Fibroblast of skin of left biceps (primary cell): Measurements from ENCODE around the gene NPHP4.
"Not testable (repeated sequence)": the region's sequence is repeated elsewhere in the genome, so short reads cannot be mapped to it uniquely, and the experiment has no call there.

Source experiments
- DNase-seq, 2 experiments: peaks; one replicate each; pipeline ENCODE4 v3.0.0-alpha.2; 2013; ENCODE audit warnings: low read depth in 2 of 2

Gene NPHP4

GRCh38 chr1:5857011-5857410, 135.2 kb downstream of the NPHP4 start:
- DNase-seq: no peak

GRCh38 chr1:5856246-5856815, 135.9 kb downstream of the NPHP4 start:
- no peak for DNase-seq

- no peak for DNase-seq
Observed at GRCh38 chr1:5855196-5855897, 136.9 kb downstream of the NPHP4 start.

- DNase-seq: no peak
Observed at GRCh38 chr1:5854754-5855153, 137.5 kb downstream of the NPHP4 start.

GRCh38 chr1:5853858-5854257, 138.4 kb downstream of the NPHP4 start:
- DNase-seq: not testable (repeated sequence)

GRCh38 chr1:5850503-5850902, 141.7 kb downstream of the NPHP4 start:
- no peak for DNase-seq

GRCh38 chr1:5849550-5849949, 142.7 kb downstream of the NPHP4 start:
- DNase-seq: no peak

- no peak for DNase-seq
Observed at GRCh38 chr1:5847013-5847659, 145.1 kb downstream of the NPHP4 start.

GRCh38 chr1:5845376-5845775, 146.8 kb downstream of the NPHP4 start:
- no peak for DNase-seq

GRCh38 chr1:5844442-5844841, 147.8 kb downstream of the NPHP4 start:
- no peak for DNase-seq

GRCh38 chr1:5843521-5844096, 148.6 kb downstream of the NPHP4 start:
- DNase-seq: no peak

- no peak for DNase-seq
Observed at GRCh38 chr1:5842679-5843078, 149.5 kb downstream of the NPHP4 start.

- DNase-seq: no peak
Observed at GRCh38 chr1:5840551-5841001, 151.6 kb downstream of the NPHP4 start.

GRCh38 chr1:5839881-5840550, 152.2 kb downstream of the NPHP4 start:
- no peak for DNase-seq

- no peak for DNase-seq
Observed at GRCh38 chr1:5839161-5839880, 152.9 kb downstream of the NPHP4 start.

GRCh38 chr1:5837976-5838653, 154.1 kb downstream of the NPHP4 start:
- no peak for DNase-seq

- DNase-seq: no peak
Observed at GRCh38 chr1:5836776-5837440, 155.3 kb downstream of the NPHP4 start.

GRCh38 chr1:5835179-5835562, 157.1 kb downstream of the NPHP4 start:
- DNase-seq: no peak

GRCh38 chr1:5834477-5835178, 157.6 kb downstream of the NPHP4 start:
- DNase-seq: no peak

- no peak for DNase-seq
Observed at GRCh38 chr1:5833911-5834310, 158.3 kb downstream of the NPHP4 start.
